GM12891 (cell line): ENCODE data around the gene PTPN6. TPM values are rescaled to one million over a fixed set of nuclear protein-coding genes. Genes with fewer than 3 reads are reported as not detected.
A peak's percentile ranks its signal among the peaks of the same experiment; 100 is the strongest.
"Not testable (repeated sequence)": the region's sequence is repeated elsewhere in the genome, so short reads cannot be mapped to it uniquely, and the experiment has no call there.

Experiments
- DNase-seq: peaks from one replicate; pipeline ENCODE4 v3.0.0; 2011; ENCODE audit warnings: low spot score; ENCODE audit not compliant: insufficient read length
- FAIRE-seq: peaks from 2 replicates; lab custom pipeline; 2011; peaks lifted over from hg19 to GRCh38; lab: Jason Lieb, UNC
- PAX5 ChIP-seq: IDR thresholded peaks from 2 replicates; pipeline ENCODE4 v1.6.1; 2011; ENCODE audit warnings: low read length, moderate library complexity, mild to moderate bottlenecking; ENCODE audit not compliant: insufficient read depth, severe bottlenecking
- POLR2A ChIP-seq: IDR thresholded peaks from 2 replicates; pipeline ENCODE4 v1.6.1; 2011; ENCODE audit warnings: low read depth, low read length, control low read depth
- POLR2AphosphoS5 ChIP-seq: IDR thresholded peaks from 2 replicates; pipeline ENCODE4 v1.6.1; 2011; ENCODE audit warnings: low read depth, low read length, control low read depth
- POU2F2 ChIP-seq: IDR thresholded peaks from 2 replicates; pipeline ENCODE4 v1.6.1; 2011; ENCODE audit warnings: low read depth, mild to moderate bottlenecking, control low read depth, low read length, moderate library complexity
- SPI1 ChIP-seq: IDR thresholded peaks from 2 replicates; pipeline ENCODE4 v1.6.1; 2011; ENCODE audit warnings: low read depth, low read length, control low read depth
- TAF1 ChIP-seq: IDR thresholded peaks from 2 replicates; pipeline ENCODE4 v1.6.1; 2011; ENCODE audit warnings: low read depth, low read length, control low read depth
- polyA plus RNA-seq: library from polyadenylated mRNA; unstranded; fragments of >200 nt; gene quantifications from one replicate; pipeline ENCODE4 v1.2.1, GENCODE V29; 2012; ENCODE audit warnings: low read depth, missing spikeins, inconsistent platforms; ENCODE audit not compliant: missing spikeins

Gene PTPN6
- 446 TPM for polyA plus RNA-seq

DNA sequence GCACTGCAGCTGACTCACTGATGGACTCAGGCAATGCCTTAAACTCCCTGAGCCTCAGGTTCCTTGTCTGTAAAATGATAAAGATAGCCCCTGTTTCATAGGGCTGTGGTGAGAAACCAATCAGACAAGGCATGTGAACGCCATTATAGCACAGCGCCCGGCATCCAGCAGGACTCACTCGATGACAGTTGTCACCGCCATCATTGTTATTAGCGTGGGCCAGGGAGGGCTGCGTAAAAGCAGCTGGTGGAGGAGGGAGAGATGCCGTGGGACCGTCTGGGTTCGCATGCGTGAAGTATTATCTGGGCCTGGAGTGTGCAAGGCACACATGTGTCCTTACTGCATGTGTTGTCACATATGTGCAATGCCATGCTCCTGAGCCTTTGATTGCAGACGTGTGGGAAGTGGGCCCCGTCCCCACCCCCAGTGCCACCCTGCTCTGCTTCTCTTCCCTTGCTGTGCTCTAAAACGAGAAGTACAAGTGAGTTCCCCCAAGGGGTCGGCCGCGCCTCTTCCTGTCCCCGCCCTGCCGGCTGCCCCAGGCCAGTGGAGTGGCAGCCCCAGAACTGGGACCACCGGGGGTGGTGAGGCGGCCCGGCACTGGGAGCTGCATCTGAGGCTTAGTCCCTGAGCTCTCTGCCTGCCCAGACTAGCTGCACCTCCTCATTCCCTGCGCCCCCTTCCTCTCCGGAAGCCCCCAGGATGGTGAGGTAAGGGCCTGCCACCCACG is at the start of gene PTPN6:
Gene PTPN6 (plus strand): TSS at position 546 of the 730 bp plus-strand sequence. CDS start 157 bp downstream, at position 703.
- FAIRE-seq (peak; percentile 98), DNase-seq (no peak)
- TF ChIP-seq POLR2AphosphoS5 (peak; percentile 75), PAX5 (no peak), POLR2A (peak; percentile 53), POU2F2 (0 out of 2 replicates have a peak, but pooled peaks have one; percentile 33), TAF1 (peak; percentile 81), SPI1 (peak; percentile 56)

DNA sequence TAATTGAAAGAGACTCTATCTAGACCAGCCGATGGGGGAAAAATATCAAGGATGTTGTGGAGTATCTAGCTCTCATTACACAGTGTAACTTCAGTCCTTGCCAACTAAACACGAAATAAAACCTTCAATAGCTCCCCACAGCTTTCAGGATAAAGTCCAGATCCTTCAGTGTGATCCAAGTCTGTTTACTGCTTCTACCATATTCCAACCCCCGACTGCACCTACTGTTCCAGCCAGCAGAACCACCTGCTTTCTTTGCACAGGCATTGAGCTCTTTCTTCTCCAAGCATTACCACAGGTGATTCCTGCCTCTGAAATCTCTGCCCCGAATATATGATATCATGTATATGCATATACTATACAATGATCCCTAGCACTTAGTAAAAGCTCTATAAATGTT is 48.7 kb upstream of the PTPN6 start:
- DNase-seq = no peak
- TF ChIP-seq PAX5 = no peak
- FAIRE-seq = no peak

DNA sequence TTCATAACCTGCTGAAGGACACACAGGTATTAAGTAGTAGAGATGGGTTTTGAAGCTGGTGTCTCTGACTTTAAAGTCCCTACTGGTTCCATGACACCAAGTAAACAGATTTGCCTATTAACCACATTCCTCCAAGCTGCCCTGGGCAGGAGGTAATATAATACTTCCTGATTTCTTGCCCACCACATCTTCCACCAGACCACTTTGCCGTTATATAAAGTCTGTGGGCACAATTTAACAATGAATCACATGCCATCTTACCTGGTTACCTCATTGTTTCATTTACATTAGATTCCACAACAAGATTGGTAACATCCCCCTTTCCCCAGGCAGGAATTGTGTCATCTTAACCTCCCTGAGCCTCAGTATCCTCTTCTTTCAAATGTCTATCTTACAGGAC is 47.4 kb upstream of the PTPN6 start:
- TF ChIP-seq SPI1 (no peak), PAX5 (no peak), POLR2A (no peak), TAF1 (no peak), POU2F2 (no peak), POLR2AphosphoS5 (no peak)
- DNase-seq (no peak), FAIRE-seq (no peak)

DNA sequence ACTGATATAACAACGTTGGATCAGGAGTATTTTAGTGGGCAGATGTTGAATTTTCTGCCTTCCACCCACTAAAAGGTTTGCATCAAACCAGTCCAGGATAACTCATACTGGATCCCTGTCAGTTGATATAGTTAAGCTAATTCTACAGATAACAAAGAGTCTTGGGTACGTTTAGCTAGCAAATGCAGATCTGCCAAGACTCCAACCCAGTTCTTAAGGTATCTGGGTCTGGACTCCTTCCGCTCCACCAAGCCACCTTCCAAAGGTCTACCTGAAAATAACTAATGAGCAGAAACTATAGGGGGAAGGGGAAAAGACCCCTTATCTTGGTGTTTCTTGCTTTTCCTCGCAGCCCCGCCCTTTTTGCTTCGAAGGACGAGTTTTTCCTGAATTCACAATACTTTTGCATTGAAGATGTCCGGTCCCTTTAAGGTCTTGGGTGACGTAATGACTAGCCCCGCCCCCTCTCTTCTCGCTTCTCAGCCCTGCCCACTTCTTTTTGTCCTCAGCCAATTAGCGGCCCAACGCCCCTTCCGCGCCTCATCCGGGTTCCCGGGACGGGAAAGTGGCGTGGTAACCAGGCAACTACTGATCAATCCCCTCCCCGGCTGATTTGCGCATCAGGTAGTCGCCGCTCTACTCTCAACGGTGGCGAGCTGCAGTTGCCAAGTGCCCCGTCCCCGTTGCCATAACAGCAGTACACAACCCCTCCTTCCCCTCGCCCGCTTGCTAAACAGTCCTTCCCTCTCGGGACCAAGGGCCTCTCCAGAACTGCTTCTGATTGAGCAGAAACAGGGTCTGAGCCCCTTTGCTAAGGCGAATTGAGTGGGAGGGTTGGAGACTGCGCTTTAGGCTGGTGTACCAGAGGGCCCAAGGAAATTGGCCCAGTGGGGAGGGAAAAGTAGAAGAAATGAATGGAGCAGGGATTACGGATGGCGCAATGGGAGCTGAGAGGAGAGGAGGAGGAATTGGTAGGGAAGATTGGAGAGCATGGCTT is 46.6 kb upstream of the PTPN6 start, which contains the start of gene LRRC23:
Gene LRRC23 (plus strand): TSS at position 543 of the 997 bp plus-strand sequence. CDS start 812 bp downstream, outside the sequence.
- DNase-seq = peak; percentile 82
- FAIRE-seq = peak; percentile 99
- no peak for TF ChIP-seq POU2F2
- no peak for TF ChIP-seq SPI1
- no peak for TF ChIP-seq PAX5
- TF ChIP-seq TAF1 = no peak
- TF ChIP-seq POLR2A = no peak
- TF ChIP-seq POLR2AphosphoS5 = no peak

DNA sequence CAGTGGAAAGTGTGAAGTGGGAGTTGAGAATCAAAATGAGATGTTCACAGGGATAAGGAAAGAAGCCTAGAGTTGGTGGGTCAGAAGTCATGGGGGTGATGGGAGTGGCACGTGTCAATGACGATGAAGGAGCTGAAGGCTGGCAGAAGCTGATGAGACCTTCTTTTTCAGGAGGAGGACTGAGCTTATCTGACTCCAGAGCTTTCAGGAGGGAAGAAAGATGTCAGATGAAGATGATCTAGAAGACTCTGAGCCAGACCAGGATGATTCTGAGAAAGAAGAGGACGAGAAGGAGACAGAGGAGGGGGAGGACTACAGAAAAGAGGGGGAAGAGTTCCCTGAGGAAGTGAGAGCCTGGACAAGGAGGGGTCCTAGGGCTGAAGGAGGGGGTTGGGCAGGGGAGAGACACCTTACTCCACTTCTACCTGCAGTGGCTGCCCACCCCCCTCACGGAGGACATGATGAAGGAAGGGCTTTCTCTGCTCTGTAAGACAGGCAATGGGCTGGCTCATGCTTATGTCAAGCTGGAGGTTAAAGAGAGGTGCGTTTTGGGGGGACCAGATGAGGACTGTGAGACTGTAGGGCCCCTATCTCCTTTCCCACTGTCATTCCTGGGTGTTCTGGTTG is 45.6 kb upstream of the PTPN6 start:
- TF ChIP-seq PAX5 = no peak
- no peak for TF ChIP-seq POLR2AphosphoS5
- no peak for TF ChIP-seq SPI1
- TF ChIP-seq POU2F2 = no peak
- DNase-seq = no peak
- no peak for FAIRE-seq

DNA sequence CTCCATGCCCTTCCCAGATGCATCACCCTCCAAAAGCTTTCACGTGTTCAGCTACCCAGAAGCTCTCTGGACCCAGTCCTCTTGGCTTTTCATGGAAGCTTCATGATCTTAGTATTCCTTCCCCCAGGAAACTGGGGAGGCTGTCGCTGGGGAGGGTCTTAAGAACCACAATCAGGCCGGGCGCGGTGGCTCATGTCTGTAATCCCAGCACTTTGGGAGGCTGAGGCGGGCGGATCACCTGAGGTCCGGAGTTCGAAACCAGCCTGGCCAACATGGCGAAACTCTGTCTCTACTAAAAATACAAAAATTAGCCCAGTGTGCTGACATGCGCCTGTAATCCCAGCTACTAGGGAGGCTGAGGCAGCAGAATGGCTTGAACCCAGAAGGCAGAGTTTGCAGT is 43.0 kb upstream of the PTPN6 start:
- not testable (repeated sequence) for DNase-seq, FAIRE-seq

DNA sequence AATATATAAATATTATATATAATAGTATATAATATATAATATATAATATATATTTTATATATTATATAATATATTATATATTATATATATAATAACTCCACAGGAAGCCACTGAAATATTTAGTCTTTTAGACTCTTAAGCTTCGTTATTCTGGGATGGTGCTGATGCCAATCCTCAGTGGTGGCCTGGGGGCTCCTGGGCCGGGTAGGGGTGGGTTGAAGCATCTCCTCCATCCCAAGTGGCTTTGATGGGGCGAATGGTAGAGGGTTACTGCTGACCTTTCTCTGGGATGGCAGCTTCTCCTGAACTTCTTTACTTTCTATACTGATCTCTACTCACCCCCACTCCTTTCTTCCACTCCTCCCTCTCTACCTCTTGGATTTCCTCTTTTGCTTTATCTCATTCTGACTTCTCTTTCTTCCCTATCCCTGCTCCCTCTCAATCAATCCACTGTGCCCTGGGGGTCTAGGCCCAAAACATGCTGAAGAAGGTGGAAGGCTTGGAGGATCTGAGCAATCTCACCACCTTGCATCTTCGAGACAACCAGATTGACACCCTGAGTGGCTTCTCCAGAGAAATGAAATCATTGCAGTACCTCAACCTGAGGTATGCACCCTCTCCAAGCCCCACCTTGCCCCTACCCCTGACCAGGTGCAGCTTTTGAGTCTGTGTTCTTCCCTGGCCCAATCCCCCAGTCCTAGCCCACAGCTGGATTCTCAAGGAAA is 41.6 kb upstream of the PTPN6 start:
- FAIRE-seq (no peak), DNase-seq (no peak)
- no peak for TF ChIP-seq SPI1
- TF ChIP-seq PAX5 = no peak
- no peak for TF ChIP-seq POU2F2
- TF ChIP-seq POLR2AphosphoS5 = no peak
- no peak for TF ChIP-seq POLR2A
- no peak for TF ChIP-seq TAF1

DNA sequence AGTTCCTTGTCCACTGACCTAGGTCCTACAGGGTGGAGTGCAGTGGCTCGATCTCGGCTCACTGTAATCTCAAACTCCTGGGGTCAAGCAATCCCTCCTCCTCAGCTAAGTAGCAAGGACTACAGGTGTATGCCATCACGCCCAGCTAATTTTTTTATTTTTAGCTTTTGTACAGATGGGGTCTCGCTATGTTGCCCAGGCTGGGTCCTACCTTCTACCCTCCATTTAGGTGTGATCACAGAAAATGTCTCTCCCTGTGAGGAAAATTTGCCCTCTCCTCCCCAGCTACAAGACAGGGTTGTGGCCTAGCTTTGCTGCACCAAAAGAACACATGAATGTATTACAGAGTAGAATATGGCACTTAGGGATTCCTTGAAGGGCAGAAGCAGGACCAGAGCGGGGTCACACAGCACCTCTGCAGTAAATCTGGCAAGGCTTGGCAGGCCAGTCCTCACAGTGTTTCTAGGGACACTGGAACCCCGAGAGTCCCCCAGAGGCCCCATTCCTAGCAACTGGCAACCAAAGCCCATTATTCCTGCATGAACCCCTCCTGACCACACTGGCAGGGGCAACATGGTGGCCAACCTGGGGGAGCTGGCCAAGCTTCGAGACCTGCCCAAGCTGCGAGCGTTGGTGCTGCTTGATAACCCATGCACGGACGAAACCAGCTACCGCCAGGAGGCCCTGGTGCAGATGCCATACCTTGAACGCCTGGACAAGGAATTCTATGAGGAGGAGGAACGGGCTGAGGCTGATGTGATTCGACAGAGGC is 38.8 kb upstream of the PTPN6 start:
- TF ChIP-seq POU2F2 (no peak), POLR2A (no peak), TAF1 (no peak), PAX5 (no peak), SPI1 (no peak), POLR2AphosphoS5 (no peak)
- FAIRE-seq (no peak), DNase-seq (no peak)
